A673 (cell line): ENCODE measurements around the gene FAM83G.
"Not testable (repeated sequence)": the region's sequence is repeated elsewhere in the genome, so short reads cannot be mapped to it uniquely, and the experiment has no call there.

Experiments
- CTCF ChIP-seq: fragments of 300-800, 200-600 bp; sonication (generic); conservative IDR thresholded peaks from 2 replicates; pipeline ENCODE4 v1.5.1; 2017; ENCODE audit warnings: low read depth, mild to moderate bottlenecking, antibody characterized with exemption, low read length, moderate library complexity, mixed read lengths
- EZH2 ChIP-seq: fragments of 200-600 bp; sonication (generic); IDR thresholded peaks from 2 replicates; pipeline ENCODE4 v1.6.1; 2017; ENCODE audit warnings: borderline replicate concordance, low read depth, mild to moderate bottlenecking, mixed read lengths, antibody characterized with exemption, low read length; ENCODE audit not compliant: poor library complexity, severe bottlenecking

DNA sequence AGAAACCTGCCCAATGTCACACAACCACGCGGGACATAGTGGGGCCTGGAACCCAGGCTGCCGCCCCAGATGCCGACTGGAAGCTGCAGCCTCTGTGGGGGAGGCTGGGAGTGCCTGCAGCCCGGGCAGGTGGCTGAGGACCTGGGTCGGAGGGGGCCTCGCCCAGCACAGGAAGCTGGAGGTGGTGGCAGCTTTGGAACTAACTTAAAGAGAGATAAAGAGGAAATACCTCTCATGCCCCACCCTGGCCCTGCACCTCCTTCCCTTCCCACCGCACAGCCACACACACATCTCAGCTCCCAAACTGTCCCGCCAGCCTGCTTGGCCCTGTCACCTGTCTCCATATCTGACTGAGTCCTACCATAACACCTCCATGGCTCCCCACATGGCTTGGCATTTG, 35.8 kb upstream of the FAM83G start:
- not testable (repeated sequence) for TF ChIP-seq CTCF, EZH2
